Iris pigment epithelial cell (primary cell): ENCODE data around the gene CARMIL3.
"Not testable (repeated sequence)": the region's sequence is repeated elsewhere in the genome, so short reads cannot be mapped to it uniquely, and the experiment has no call there.

Source experiments
- DNase-seq: peaks from one replicate; pipeline ENCODE4 v3.0.0-alpha.2; 2011; ENCODE audit warnings: low read depth

The CARMIL3 gene, protein sequence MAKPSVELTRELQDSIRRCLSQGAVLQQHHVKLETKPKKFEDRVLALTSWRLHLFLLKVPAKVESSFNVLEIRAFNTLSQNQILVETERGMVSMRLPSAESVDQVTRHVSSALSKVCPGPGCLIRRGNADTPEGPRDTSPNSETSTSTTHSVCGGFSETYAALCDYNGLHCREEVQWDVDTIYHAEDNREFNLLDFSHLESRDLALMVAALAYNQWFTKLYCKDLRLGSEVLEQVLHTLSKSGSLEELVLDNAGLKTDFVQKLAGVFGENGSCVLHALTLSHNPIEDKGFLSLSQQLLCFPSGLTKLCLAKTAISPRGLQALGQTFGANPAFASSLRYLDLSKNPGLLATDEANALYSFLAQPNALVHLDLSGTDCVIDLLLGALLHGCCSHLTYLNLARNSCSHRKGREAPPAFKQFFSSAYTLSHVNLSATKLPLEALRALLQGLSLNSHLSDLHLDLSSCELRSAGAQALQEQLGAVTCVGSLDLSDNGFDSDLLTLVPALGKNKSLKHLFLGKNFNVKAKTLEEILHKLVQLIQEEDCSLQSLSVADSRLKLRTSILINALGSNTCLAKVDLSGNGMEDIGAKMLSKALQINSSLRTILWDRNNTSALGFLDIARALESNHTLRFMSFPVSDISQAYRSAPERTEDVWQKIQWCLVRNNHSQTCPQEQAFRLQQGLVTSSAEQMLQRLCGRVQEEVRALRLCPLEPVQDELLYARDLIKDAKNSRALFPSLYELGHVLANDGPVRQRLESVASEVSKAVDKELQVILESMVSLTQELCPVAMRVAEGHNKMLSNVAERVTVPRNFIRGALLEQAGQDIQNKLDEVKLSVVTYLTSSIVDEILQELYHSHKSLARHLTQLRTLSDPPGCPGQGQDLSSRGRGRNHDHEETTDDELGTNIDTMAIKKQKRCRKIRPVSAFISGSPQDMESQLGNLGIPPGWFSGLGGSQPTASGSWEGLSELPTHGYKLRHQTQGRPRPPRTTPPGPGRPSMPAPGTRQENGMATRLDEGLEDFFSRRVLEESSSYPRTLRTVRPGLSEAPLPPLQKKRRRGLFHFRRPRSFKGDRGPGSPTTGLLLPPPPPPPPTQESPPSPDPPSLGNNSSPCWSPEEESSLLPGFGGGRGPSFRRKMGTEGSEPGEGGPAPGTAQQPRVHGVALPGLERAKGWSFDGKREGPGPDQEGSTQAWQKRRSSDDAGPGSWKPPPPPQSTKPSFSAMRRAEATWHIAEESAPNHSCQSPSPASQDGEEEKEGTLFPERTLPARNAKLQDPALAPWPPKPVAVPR (N-terminal part only)

DNA sequence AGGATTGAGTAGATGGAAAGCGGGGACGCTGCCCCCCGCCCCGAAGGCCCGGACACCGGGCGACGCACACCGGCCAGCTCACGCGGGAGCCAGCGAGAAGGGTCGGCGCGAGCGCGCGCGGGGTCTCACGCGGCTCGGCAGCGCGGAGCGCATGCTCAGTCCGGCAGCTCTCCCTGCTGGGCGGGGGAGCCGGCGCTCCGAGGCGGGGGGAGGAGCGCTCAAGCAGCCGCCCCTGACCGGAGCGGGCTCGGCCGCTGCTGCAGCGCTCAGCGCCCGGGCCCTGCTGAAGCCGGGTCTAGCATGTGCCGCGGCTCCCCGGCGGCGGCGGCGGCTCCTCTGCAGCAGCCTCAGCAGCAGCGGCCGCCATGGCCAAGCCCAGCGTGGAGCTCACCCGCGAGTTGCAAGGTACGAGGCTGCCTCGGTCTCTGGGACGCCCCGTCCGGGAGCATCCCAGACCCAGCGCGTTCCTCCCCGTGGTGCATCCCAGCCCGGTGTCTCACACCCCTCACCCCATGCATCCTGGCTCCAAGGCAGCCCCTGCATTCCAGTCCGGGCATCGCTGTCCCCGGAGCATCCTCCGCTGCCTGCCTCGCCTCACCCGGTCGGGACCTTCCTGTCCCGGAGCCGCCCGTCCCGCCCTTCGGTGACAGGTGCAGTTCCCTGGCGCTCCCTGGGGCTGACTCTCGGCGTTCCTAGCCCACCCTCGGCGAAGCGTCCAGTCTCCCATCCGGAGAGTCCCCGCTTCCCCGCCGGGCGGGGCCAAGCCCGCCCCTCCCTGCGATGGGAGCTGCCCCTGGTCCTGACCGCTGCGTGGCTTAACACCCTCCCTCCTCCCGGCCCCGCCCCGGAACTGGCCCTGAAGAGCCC lies at the start of gene CARMIL3:
Gene CARMIL3 (plus strand): TSS at position 221 of the 867 bp plus-strand sequence. CDS start 145 bp downstream, at position 366.
- peak; percentile 49 for DNase-seq

DNA sequence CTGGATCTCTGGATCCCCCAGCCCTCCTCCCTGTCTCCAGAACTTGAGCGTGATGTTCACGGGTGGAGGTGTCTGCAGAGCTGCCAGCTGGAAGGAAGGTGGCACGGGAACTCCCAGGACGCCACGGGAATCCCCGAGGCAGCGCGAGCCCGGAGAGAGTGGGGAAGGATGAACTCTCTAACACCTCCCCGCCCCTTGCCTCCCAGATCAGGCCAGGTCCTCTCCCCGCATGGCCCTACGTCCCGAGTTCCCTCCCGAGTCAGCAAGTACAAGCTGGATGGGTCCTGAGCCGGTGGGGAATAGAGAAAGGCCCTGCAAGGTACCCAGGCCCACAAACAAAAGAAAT lies 45.4 kb upstream of the CARMIL3 start:
- DNase-seq = not testable (repeated sequence)

DNA sequence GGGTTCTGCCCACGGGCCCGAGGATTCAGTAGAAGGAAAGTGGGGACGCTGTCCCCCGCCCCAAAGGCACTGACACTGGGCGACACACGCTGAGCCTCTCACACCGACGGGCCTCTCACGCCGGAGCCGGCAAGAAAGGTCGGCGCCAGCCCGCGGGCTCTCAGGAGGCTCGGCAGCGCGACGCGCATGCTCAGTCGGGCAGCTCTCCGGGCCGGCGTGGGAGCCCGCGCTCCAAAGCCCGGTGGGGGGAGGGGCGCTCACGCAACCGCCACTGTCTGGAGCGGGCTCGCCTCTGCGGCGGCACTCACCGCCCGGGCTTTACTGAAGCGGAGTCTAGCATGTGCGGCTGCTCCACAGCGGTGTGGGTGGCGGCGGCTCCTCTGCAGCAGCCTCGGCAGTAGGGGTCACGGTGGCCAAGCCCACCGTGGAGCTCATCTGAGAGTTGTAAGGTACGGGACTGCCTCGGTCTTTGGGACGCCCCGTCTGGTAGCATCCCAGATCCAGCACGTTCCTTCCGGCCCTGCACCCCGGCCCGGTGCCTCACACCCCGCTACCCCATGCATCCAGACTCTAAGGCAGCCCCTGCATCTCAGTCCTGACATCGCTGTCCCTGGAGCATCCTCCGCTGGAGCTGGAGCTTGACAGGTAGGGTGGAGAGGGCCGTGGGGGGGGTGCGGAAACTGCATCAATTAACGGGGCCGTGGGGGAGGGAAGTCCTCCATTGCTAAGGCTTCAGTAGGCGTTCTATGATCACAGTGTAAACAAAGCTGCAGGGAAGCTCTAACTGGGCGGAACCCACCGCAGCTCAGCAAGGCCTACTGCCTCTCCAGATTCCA lies 44.8 kb upstream of the CARMIL3 start:
- not testable (repeated sequence) for DNase-seq

DNA sequence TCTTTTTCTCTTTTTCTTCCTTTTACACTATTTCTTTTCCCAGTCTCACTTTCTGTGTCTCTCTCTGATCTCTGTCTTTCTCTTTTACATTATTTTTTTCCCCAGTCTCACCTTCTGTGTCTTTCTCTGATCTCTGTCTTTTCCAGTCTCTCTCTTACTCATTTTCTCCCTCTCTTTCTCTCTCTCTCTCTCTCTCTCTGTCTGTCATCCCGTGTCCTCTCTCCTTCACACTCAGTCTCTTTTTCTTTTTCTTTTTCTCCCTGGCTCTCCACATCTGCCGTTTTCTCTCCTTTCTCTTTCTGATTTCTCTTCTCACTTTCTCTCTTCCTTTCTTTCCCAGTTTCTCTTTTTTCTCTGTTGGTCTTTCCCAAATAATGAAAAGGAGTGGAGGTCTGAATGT lies 40.8 kb upstream of the CARMIL3 start:
- DNase-seq = no peak

DNA sequence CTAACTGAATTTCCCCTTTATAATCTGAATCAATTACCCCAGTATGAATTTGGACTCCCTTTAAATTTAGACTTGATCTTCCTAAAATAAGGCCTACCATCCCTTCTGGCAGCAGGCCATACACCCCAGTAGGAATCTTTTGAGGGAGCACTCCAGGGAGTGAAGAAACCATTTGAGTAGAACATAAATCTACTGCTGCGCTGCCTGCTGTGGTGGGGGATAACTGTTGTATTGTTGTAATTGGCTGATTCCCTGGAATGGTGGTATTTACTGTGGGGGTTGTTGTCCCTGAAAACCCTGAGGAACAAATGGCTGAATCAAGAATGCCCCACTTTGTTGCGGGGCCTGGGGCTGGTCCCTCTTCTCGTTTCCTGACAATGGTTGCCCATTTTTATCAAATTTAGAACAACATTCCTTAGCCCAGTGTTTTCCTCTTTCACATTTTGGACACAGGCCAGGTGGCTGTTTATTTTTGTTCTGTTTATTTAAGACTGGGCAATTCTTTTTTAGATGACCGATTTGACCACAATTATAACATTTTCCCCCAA lies 39.0 kb upstream of the CARMIL3 start:
- not testable (repeated sequence) for DNase-seq

DNA sequence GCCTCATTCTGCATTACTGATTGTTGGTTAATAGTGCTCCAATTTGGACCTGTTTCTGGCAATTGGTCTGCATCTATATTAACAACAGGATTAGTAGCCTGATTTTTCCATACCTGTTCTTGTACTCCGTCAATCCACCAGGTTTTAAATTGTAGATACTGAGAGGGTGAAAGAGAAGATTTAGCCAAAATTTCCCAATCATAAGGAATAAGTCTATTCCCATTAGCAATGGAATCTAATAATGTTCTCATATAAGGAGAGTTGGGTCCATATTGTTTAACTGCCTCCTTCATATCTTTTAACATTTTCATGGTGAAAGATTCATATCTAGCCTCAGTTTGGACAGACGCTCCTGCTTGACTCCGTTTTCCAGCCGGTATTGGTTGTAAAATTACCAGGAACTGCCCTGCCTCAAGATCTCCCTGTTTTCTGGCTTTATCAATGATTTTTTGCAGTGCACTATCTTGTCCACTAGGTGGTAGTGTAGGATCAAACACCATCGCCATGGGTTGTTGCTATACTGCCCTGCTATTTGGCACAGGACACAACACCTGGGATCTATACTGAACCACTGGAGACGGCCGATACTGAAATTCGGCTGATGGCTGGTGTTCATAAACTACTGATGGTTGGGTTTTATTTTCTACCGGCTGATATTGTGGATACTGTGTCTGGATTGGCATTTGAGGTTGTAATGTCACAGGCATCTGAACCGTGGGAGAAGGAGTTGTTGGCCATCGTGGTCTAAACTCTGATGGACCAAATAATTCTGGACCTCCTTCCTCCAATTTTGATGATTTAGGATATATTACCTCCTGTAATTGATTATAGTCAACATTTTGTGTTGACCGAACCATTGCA lies 37.9 kb upstream of the CARMIL3 start:
- peak; percentile 56 for DNase-seq

DNA sequence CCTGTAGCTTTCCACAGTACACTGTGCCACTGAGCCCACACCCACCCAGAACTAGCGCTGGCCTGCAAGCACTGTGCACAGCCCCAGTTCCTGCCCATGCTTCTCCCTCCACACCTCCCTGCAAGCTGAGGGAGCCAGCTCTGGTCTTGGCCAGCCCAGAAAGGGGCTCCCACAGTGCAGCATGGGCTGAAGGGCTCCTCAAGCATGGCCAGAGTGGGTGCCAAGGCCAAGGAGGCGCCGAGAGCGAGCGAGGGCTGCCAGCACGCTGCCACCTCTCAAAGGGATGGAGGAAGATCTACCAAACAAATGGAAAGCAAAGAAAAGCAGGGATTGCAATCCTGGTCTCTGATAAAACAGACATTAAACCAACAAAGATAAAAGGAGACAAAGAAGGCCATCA lies 36.1 kb upstream of the CARMIL3 start:
- not testable (repeated sequence) for DNase-seq

DNA sequence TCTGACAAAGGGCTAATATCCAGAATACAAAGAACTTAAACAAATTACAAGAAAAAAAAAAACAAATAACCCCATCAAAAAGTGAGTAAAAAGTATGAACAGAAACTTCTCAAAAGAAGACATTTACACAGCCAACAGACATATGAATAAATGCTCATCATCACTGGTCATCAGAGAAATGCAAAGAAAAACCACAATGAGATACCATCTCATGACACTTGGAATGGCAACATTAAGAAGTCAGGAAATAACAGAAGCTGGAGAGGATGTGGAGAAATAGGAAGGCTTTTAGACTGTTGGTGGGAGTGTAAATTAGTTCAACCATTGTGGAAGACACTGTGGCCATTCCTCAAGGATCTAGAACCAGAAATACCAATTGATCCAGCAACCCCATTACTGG lies 32.8 kb upstream of the CARMIL3 start:
- DNase-seq = not testable (repeated sequence)

DNA sequence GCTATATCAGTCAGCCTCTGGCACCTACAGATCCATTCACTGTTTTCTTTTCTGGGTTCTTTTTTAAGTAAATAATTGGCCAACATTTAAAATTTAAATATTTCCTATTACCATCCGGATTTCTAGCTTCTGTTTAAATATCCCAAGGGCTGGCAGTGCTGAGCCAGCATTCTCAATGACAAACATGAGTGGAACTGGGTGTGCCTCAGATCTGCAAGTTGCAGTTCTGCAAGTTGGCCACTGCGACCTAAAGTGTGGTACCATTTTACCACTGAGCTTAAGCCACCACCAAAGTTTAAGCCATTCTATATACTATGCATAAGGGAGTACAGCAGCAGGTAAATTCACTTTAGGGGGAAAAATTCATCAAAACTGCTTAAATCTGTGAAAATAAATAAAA lies 31.9 kb upstream of the CARMIL3 start:
- not testable (repeated sequence) for DNase-seq

DNA sequence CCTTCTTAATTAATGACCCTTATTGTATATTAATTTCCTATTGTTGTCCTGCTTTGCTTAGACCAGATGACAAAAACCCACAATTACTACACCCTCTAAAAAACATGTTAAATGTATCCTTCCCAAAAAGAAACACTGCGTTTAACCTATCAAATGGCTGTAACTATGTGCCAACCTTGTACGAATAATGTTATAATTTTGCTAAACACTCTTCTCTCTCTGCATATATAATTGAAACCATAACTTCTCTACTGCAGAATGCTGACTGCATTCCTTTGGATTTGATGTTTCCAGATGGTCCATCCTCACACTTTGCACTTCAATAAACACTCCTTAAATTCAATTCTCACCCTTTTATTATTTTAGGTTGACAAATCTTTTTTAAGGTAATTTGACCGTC lies 31.3 kb upstream of the CARMIL3 start:
- DNase-seq = not testable (repeated sequence)

DNA sequence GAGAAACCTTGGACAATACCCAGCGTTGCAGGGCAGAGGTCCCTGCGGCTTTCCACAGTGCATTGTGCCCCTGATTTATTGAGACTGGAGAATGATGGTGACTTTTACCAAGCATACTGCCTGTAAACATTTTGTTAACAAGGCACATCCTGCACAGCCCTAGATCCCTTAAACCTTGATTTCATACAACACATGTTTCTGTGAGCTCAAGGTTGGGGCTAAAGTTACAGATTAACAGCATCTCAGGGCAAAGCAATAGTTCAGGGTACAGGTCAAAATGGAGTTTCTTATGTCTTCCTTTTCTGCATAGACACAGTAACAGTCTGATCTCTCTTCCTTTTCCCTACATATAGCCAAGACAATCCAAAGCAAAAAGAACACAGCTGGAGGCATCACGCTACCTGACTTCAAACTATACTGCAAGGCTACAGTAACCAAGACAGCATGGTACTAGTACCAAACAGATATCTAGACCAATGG lies 26.8 kb upstream of the CARMIL3 start:
- DNase-seq = not testable (repeated sequence)

DNA sequence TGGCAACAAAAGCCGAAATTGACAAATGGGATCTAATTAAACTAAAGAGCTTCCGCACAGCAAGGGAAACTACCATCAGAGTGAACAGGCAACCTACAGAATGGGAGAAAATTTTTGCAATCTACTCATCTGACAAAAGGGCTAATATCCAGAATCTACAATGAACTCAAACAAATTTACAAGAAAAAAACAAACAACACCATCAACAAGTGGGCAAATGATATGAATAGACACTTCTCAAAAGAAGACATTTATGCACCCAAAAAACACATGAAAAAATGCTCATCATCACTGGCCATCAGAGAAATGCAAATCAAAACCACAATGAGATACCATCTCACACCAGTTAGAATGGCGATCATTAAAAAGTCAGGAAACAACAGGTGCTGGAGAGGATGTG lies 22.1 kb upstream of the CARMIL3 start:
- not testable (repeated sequence) for DNase-seq

DNA sequence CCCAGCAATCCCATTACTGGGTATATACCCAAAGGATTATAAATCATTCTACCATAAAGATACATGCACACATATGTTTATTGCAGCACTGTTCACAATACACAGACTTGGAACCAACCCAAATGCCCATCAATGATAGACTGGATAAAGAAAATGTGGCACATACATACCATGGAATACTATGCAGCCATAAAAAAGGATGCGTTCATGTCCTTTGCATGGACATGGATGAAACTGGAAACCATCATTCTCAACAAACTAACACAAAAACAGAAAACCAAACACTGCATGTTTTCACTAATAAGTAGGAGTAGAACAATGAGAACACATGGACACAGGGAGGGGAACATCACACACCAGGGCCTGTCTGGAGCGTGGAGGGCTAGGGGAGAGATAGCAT lies 20.5 kb upstream of the CARMIL3 start:
- not testable (repeated sequence) for DNase-seq

DNA sequence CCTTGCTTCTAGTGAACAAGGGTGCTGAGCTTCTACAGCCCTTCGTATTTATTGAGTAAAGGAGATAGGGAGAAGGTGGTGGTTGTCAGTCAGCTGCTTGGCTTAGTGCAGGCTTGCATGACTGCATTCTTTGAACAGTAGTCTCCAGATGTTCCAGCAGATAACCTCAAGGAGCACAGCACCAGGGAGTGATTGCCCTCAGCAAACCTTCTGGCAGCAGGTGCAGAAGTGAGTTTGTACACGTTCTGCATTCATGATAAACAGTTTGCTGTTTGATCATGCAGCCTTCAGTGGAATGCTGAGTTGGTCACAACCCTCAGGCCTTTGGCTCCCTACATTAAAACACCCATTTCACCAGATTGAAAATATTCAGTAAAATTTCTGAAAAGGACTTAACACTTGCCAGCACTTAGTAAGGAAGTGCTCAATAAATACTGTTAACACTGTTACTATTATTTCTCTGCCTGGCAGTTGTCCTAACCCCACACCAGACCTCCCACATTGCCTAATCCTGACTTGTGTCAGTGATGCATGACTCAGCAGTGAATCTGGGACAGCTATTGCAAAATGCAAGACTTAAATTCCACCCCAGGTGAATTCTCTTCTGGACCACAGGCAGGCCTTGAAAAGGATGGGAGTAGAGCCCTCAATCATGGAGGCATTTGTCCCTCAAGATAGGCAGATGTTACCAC lies 18.9 kb upstream of the CARMIL3 start:
- DNase-seq = peak; percentile 97

DNA sequence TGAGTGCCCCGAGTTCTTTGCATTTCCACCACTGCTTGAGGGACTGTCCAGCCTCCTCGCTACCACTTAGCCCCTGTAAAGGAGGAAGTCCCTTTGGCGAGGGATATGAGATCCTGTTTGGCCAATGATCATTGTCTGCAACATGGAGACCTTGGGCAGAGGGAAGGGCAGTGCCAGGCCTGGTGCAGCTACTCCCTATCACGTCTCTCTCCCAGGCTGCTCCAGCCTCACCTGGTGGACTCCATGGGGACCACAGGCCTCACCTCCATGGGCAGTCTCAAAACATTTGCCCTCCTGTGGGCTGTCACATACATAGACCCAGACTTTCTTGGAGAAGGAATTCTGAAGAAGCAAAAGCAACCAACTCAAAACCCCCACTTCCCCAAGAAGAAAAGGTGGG lies 16.0 kb upstream of the CARMIL3 start:
- DNase-seq = not testable (repeated sequence)

DNA sequence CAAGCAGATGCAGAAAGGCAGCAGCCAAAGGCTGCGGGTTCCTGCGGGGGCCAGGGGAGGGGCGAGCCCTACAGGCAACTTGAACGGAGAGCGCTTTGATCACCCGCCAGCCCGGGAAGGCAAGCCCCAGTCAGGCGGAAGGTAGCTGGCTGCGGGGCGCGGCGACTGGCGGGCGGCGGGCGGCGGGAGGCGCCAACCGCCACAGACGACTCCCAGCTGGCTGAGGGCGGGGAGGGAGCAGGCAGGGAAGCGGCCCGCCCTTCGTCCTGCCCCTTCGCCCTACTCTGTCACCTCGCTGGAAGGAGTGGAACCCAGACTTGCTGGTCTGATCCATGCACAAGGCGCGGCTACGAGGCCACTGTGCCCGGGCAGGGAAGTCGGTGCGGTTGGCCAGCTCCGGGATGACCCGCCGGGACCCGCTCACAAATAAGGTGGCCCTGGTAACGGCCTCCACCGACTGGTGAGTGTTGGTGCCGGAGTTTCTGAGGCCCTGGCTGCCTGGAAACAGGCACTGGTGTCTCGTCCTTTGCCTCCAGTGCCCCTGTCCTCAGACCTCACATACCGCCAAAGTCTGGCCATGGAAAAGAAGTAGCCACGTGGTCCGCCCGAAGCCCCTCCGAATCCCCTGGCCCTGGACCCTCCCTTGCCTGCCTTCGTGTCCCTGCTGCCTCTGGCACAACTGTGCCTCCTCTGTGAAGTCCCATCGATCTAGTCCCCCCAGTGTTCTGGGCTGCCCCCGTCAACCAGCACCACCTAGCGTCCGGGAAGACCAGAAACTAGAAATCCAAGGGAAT lies 15.4 kb upstream of the CARMIL3 start:
- DNase-seq = peak; percentile 47

DNA sequence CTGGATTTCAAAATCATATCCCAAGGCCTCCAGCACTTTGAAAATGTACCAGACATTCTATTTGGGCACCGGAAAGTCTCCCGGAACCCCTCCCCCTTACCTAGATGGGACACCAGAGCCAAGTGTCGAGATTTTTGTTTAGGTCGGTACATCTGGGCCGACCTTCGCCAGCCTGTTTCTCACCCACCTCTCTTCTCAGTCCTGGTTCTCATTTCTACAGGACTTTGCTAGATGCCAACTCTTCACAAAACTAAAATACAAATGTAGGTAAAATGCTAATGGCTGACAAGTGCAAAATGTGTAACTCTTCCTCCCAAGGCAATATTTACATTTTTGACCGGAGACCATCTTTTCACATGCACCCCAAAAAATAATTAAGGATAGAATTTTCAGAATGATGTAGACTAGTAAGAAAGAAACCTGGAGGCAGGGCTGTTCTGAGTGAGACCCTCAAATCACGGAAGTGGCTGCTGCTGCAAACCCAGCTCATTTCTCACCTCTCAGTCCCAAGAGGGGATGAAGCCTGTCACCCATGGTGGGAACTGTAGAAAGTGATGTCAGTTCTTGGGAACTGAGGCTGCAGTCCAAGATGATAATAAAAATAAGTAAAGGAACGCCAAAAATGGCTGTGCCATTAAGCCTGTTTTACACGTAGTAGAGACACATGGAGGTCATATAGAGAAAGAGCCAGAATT lies 14.7 kb upstream of the CARMIL3 start:
- not testable (repeated sequence) for DNase-seq
